Spleen (tissue), 11 donors: ENCODE results near the gene RBFOX1. TPM values are rescaled to one million over a fixed set of nuclear protein-coding genes. Genes with fewer than 3 reads are reported as not detected.

ENCODE experiments used
- DNase-seq: peaks from one replicate; pipeline ENCODE4 v3.0.0-alpha.2; 2020
- H3K27ac ChIP-seq, 8 donors: fragments of 200-600 bp; sonication (generic) in 7 of 8; 1 replicate in 4 of 8; 2 replicates in 4 of 8; pipeline versions ENCODE4 v1.5.0 to v1.8.0; 2016 to 2021; ENCODE audit warnings: inconsistent platforms in 4 of 8, mild to moderate bottlenecking in 4 of 8, moderate library complexity in 1 of 8
- H3K27me3 ChIP-seq, 7 donors: fragments of 200-600 bp; sonication (generic) in 6 of 7; replicated peaks in 1 of 7; 1 replicate in 4 of 7; 2 replicates in 3 of 7; pipeline versions ENCODE4 v1.5.0 to v1.8.0; 2016 to 2021; ENCODE audit warnings: inconsistent platforms in 3 of 7, mild to moderate bottlenecking in 1 of 7
- H3K36me3 ChIP-seq, 6 donors: fragments of 200-600 bp; sonication (generic) in 5 of 6; 1 replicate in 4 of 6; 2 replicates in 2 of 6; pipeline versions ENCODE4 v1.5.0 to v1.8.0; 2016 to 2021; ENCODE audit warnings: inconsistent platforms in 2 of 6
- H3K4me1 ChIP-seq, 6 donors: fragments of 200-600 bp; sonication (generic) in 5 of 6; 1 replicate in 3 of 6; 2 replicates in 3 of 6; pipeline versions ENCODE4 v1.5.0 to v1.8.0; 2016 to 2021; ENCODE audit warnings: inconsistent platforms in 3 of 6
- H3K4me3 ChIP-seq, 8 donors: fragments of 200-600 bp; sonication (generic) in 7 of 8; 1 replicate in 4 of 8; 2 replicates in 4 of 8; pipeline versions ENCODE4 v1.5.0 to v1.8.0; 2016 to 2021; ENCODE audit warnings: inconsistent platforms in 4 of 8, mild to moderate bottlenecking in 4 of 8, moderate library complexity in 2 of 8
- H3K9me3 ChIP-seq, 8 donors: fragments of 200-600 bp; sonication (generic) in 7 of 8; 1 replicate in 4 of 8; 2 replicates in 4 of 8; pipeline versions ENCODE4 v1.5.0 to v1.8.0; 2016 to 2021; ENCODE audit warnings: inconsistent platforms in 4 of 8
- CTCF ChIP-seq, 11 experiments: fragments of 200-600 bp in 7 of 11; fragments of 450-650 bp in 4 of 11; sonication (generic) in 4 of 11; IDR thresholded peaks in 8 of 11; conservative IDR thresholded peaks in 3 of 11; 1 replicate in 7 of 11; 2 replicates in 4 of 11; pipeline versions ENCODE4 v1.4.0 to v1.8.0; 2016 to 2021; ENCODE audit warnings: antibody characterized with exemption in 11 of 11, inconsistent platforms in 4 of 11, mild to moderate bottlenecking in 1 of 11
- POLR2A ChIP-seq, 3 donors: fragments of 450-650 bp; IDR thresholded peaks; one replicate each; pipeline ENCODE4 v1.5.1; 2017; ENCODE audit warnings: antibody characterized with exemption in 3 of 3, mild to moderate bottlenecking in 1 of 3
- POLR2AphosphoS5 ChIP-seq, 3 donors: sonication (generic); formaldehyde crosslinking; IDR thresholded peaks; one replicate each; pipeline ENCODE4 v1.5.1; 2017; ENCODE audit warnings: antibody characterized with exemption in 3 of 3
- WGBS, 5 donors: extraction: QIAGEN DNeasy Blood & Tissue Kit in 3 of 5; methylation state at CpG; one replicate each; pipeline versions ENCODE4 v1.1.5 to v1.1.7; 2013 to 2018; 5-methylcytosine and 5-hydroxymethylcytosine counted together
- intact Hi-C: fragments of 100-400 bp; cut with DNase I; formaldehyde crosslinking; loops from one replicate; pipeline ENCODE4 v1.15.0; 2023; ENCODE audit warnings: low total_unique reads
- polyA plus RNA-seq, 3 donors: library from polyadenylated mRNA; stranded (reverse); fragments of 200-250 nt; gene quantifications; one replicate each; pipeline ENCODE4 v1.2.1, GENCODE V29; 2013
- small RNA-seq, 4 donors: library from RNA; depleted of rRNA; stranded (forward); fragments of <200 nt; gene quantifications; one replicate each; pipeline ENCODE3, GENCODE V24; 2016
- total RNA-seq, 7 donors: library from RNA; depleted of rRNA in 3 of 7; stranded (reverse); fragments of >200 nt in 3 of 7; fragmentation: NEBNext Ultra II Directional in 4 of 7; extraction: Animal tissue kit (Norgen Biotek cat#: 25700) in 4 of 7; gene quantifications; one replicate each; pipeline versions ENCODE4 v1.1.0 to v1.2.1, GENCODE V29; 2016 to 2021
- donor health status: healthy with polysubstance abuse.
- donor health status: DM: no; HTN: no; CAD: no; lungs with moderate emphysema.
- donor health status: DM: no; HTN: no; CAD: no.
- donor health status: Bipolar disorder and iron deficiency.
- donor health status: healthy.
- donor health status: DM: no; HTN: no; CAD: no.
- donor health status: DM: yes; HTN: yes; CAD: no.

The RBFOX1 gene
- total and polyA plus RNA-seq, 10 donors = 0.07 to 0.13 TPM; not detected in 8

DNA sequence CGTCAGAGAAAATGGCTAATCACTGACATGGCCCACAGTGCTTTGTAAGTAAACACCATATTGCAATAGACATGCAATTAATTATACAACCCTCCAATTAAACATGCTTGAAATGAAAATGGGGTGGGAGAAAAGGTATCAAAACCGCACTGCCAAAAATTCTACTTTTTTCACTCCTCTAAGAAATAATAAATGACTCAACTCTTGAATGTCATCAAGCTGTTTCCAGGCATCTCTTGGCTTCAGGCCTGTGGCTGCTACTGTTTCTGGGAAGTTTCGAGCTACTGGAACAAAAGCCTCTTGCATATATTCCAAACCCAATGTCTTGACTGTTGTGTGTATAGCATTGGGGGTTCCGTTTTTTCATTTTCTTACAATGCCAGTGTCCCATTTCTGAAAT, 412.6 kb downstream of the RBFOX1 start:
- no peaks in the 10 kb centered on the region for H3K36me3 ChIP-seq
- peaks cover 0 to 25% (median 8%) of the 10 kb centered on the region in 8 donors for H3K9me3 ChIP-seq
- H3K27me3 ChIP-seq = no peaks in the 10 kb centered on the region
- intact Hi-C loops = no loop called here
- TF ChIP-seq CTCF (IDR thresholded peaks at IDR 0.05 in 8 of 11, conservative IDR thresholded peaks at IDR 0.05 in 3 of 11) (no peak), POLR2A (IDR thresholded peaks at IDR 0.05) (no peak), POLR2AphosphoS5 (IDR thresholded peaks at IDR 0.05) (no peak)
- no peak for DNase-seq
- WGBS, 5 donors = 59 to 84% (median 76%) methylated on average over 4 of the region's 4 CpGs
- no peak overlapping the region for H3K4me3 ChIP-seq
- no peak overlapping the region for H3K27ac ChIP-seq
- no peaks in the 10 kb centered on the region for H3K4me1 ChIP-seq

DNA sequence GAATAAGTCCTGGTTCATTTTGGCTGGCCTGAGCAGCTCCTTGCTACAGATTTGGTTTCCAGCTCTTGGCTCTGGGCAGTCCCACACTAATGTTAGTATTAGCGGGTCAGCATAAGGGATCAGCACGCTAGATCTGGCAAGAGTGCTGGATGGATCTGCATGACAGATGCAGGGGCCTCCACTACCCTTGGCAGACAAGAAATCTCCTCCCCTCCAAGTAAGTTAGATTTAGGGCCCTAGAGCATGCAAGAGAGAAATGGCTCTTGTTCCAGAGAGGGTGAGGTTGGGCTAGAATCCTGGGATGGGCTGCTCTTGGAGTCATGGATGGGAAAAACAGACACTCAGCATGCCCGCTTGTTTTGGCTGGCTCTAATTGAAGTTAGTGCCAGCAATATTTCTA, 414.3 kb downstream of the RBFOX1 start:
- Histone ChIP-seq H3K4me1 (no peaks in the 10 kb centered on the region), H3K36me3 (no peaks in the 10 kb centered on the region), H3K27me3 (no peaks in the 10 kb centered on the region), H3K27ac (no peak overlapping the region), H3K4me3 (no peak overlapping the region), H3K9me3 (peaks cover 0 to 16% (median 0%) of the 10 kb centered on the region in 8 donors)
- no peak for DNase-seq
- intact Hi-C loops = no loop called here
- TF ChIP-seq CTCF (IDR thresholded peaks at IDR 0.05 in 8 of 11, conservative IDR thresholded peaks at IDR 0.05 in 3 of 11) (no peak), POLR2AphosphoS5 (IDR thresholded peaks at IDR 0.05) (no peak), POLR2A (IDR thresholded peaks at IDR 0.05) (no peak)
- WGBS, 5 donors = 75 to 92% (median 81%) methylated on average over 3 of the region's 3 CpGs

DNA sequence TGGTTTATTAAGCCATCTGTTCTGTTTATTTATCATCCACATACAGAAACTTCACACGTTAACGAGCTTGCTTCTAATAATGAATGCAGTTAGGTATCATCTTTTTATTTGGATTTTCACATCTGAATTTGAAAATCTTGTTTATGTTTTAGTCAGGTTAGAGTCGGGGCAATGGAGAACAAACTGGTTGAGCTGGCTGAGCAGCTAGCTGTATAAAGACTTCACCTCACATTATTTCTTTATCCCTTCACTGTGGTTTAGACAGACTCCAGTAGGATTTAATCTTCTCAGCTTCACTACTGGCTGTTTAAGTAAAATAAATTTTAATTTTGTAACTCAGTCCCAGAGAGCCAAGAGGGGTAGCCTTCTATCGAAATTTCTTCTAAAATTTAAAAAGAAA, 415.9 kb downstream of the RBFOX1 start:
- H3K27ac ChIP-seq = no peak overlapping the region
- no peak overlapping the region for H3K4me3 ChIP-seq
- intact Hi-C loops = no loop called here
- no peak for DNase-seq
- no peaks in the 10 kb centered on the region for H3K36me3 ChIP-seq
- H3K9me3 ChIP-seq = peaks cover 0 to 12% (median 0%) of the 10 kb centered on the region in 8 donors
- H3K27me3 ChIP-seq = no peaks in the 10 kb centered on the region
- 64 to 86% (median 73%) methylated on average over 4 of the region's 4 CpGs for WGBS, 5 donors
- TF ChIP-seq POLR2A (IDR thresholded peaks at IDR 0.05) (no peak), CTCF (IDR thresholded peaks at IDR 0.05 in 8 of 11, conservative IDR thresholded peaks at IDR 0.05 in 3 of 11) (no peak), POLR2AphosphoS5 (IDR thresholded peaks at IDR 0.05) (no peak)
- H3K4me1 ChIP-seq = no peaks in the 10 kb centered on the region

- no peaks in the 10 kb centered on the region for H3K4me1 ChIP-seq
- no peak overlapping the region for H3K27ac ChIP-seq
- H3K9me3 ChIP-seq = peaks cover 0 to 16% (median 0%) of the 10 kb centered on the region in 8 donors
- 76 to 84% (median 79%) methylated on average over 6 of the region's 6 CpGs for WGBS, 5 donors
- no peak for TF ChIP-seq POLR2AphosphoS5 (IDR thresholded peaks at IDR 0.05)
- TF ChIP-seq POLR2A (IDR thresholded peaks at IDR 0.05) = no peak
- no peak for TF ChIP-seq CTCF (IDR thresholded peaks at IDR 0.05 in 8 of 11, conservative IDR thresholded peaks at IDR 0.05 in 3 of 11)
- no peaks in the 10 kb centered on the region for H3K36me3 ChIP-seq
- DNase-seq = no peak
- intact Hi-C loops = no loop called here
- no peaks in the 10 kb centered on the region for H3K27me3 ChIP-seq
- H3K4me3 ChIP-seq = no peak overlapping the region
Measured at GRCh38 chr16:7755347-7755882, 422.8 kb downstream of the RBFOX1 start.

Small RNA genes lying within 50 kb of the gene (small RNA-seq; reads per million reads assigned to genes)
- gene RF00537 = 0 reads per million in 4 donors
- gene RF00561 = 0 reads per million in 4 donors
